Adrenal gland (tissue), 12 donors: Measurements from ENCODE around the gene PRELP. TPM values are rescaled to one million over a fixed set of nuclear protein-coding genes. Genes with fewer than 3 reads are reported as not detected.

Source experiments
- DNase-seq, 7 donors: peaks; one replicate each; pipeline ENCODE4 v3.0.0-alpha.2; 2019 to 2020
- H3K27ac ChIP-seq, 5 donors: fragments of 200-600 bp; sonication (generic) in 4 of 5; 1 replicate in 3 of 5; 2 replicates in 2 of 5; pipeline versions ENCODE4 v1.5.1 to v1.8.0; 2016 to 2020; ENCODE audit warnings: mild to moderate bottlenecking in 1 of 5
- H3K27me3 ChIP-seq: fragments of 200-600 bp; 2 replicates; pipeline ENCODE4 v1.8.0; 2021
- H3K36me3 ChIP-seq, 2 donors: fragments of 200-600 bp; replicated peaks in 1 of 2; 1 replicate in 1 of 2; 2 replicates in 1 of 2; pipeline versions ENCODE4 v1.5.1 to v1.8.0; 2018 to 2022
- H3K4me1 ChIP-seq, 2 donors: fragments of 200-600 bp; replicated peaks in 1 of 2; 1 replicate in 1 of 2; 2 replicates in 1 of 2; pipeline versions ENCODE4 v1.5.1 to v1.8.0; 2018 to 2021
- H3K4me3 ChIP-seq, 4 donors: fragments of 200-600 bp; sonication (generic) in 3 of 4; one replicate each; pipeline ENCODE4 v1.5.1; 2016 to 2018
- H3K9me3 ChIP-seq, 3 donors: fragments of 200-600 bp; sonication (generic) in 1 of 3; replicated peaks in 1 of 3; 1 replicate in 2 of 3; 2 replicates in 1 of 3; pipeline versions ENCODE4 v1.5.1 to v1.8.0; 2016 to 2021
- POLR2A ChIP-seq, 2 donors: fragments of 450-650 bp; IDR thresholded peaks; one replicate each; pipeline ENCODE4 v1.6.1; 2017; ENCODE audit warnings: antibody characterized with exemption in 2 of 2, mild to moderate bottlenecking in 2 of 2, moderate library complexity in 1 of 2
- WGBS, 4 donors: extraction: QIAGEN DNeasy Blood & Tissue Kit in 2 of 4; methylation state at CpG; one replicate each; pipeline versions ENCODE4 v1.1.5 to v1.1.7; 2013 to 2017; 5-methylcytosine and 5-hydroxymethylcytosine counted together
- intact Hi-C, 2 donors: fragments of 100-400 bp; cut with DNase I; formaldehyde crosslinking; loops; one replicate each; pipeline versions ENCODE4 v1.14.1 to v1.15.0; 2022 to 2023
- polyA plus RNA-seq, 3 donors: library from polyadenylated mRNA; stranded (reverse); fragments of 200-250 nt in 2 of 3; fragments of 350-450 nt in 1 of 3; fragmentation: Illumina TruSeq in 1 of 3; extraction: RNeasy Lipid Tissue Mini Kit (QIAGEN cat#74804) in 1 of 3; gene quantifications; one replicate each; pipeline ENCODE4 v1.2.3, GENCODE V29; 2013 to 2014
- total RNA-seq, 9 donors: library from RNA; depleted of rRNA in 4 of 9; stranded (reverse); fragments of >200 nt in 4 of 9; fragments of 120-200 nt in 1 of 9; fragmentation: NEBNext Ultra II Directional in 1 of 9; extraction: Animal tissue kit (Norgen Biotek cat#: 25700) in 1 of 9; gene quantifications; one replicate each; pipeline versions ENCODE4 v1.1.0 to v1.2.4, GENCODE V29; 2013 to 2023
- TF ChIP-seq, protein P1 (sequence below), 6 experiments: fragments of 450-650 bp in 4 of 6; fragments of 200-600 bp in 2 of 6; sonication (generic) in 1 of 6; IDR thresholded peaks; 1 replicate in 5 of 6; 2 replicates in 1 of 6; pipeline versions ENCODE4 v1.5.1 to v1.8.0; 2016 to 2021; ENCODE audit warnings: antibody characterized with exemption in 6 of 6, mild to moderate bottlenecking in 2 of 6, moderate library complexity in 1 of 6
- donor health status: healthy with polysubstance abuse.
- donor health status: Bipolar disorder and iron deficiency.
- donor health status: DM: yes; HTN: yes; CAD: no.
- donor health status: DM: no; HTN: no; CAD: no.
- donor health status: DM: no; HTN: no; CAD: no.
- donor health status: DM: yes; HTN: yes; CAD: no.

PRELP gene
- total and polyA plus RNA-seq, 12 donors, result 0.61 to 29.4 (median 13.6) TPM

DNA sequence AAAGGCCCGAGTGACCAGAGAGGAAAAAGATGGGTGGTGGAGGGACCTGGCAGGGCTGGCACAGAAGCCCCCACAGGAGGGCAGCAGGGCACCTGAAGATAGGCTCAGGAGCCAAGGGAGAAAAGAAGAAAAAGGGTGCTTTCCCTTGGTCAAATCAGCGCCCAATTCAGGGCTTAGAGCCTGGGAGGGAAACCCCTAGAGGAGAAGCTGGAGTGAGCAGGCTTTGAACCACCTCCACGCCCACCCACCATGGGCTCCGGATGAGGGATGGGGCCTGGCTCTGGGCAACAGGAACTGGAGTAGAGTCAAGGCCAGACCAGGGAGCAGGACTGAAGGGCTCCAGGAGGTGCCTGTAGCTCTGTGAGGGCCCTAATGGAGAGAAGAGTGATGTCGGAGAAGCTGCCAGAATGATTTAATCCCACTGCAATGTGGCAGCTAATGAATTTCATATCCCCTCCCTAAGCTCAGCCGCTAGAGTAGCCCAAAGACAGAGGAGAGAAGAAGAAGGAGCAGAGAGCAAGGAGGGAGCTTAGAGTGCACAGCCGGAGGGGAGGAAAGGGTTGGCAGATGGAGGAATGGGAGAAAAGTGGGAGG lies 12.0 kb upstream of the PRELP start:
- H3K4me1 ChIP-seq, result peaks cover 4 to 15% of the 10 kb centered on the region in 2 donors
- TF ChIP-seq, protein P1, sequence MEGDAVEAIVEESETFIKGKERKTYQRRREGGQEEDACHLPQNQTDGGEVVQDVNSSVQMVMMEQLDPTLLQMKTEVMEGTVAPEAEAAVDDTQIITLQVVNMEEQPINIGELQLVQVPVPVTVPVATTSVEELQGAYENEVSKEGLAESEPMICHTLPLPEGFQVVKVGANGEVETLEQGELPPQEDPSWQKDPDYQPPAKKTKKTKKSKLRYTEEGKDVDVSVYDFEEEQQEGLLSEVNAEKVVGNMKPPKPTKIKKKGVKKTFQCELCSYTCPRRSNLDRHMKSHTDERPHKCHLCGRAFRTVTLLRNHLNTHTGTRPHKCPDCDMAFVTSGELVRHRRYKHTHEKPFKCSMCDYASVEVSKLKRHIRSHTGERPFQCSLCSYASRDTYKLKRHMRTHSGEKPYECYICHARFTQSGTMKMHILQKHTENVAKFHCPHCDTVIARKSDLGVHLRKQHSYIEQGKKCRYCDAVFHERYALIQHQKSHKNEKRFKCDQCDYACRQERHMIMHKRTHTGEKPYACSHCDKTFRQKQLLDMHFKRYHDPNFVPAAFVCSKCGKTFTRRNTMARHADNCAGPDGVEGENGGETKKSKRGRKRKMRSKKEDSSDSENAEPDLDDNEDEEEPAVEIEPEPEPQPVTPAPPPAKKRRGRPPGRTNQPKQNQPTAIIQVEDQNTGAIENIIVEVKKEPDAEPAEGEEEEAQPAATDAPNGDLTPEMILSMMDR (IDR thresholded peaks at IDR 0.05), result peak in 1 of 6 experiments; percentile 30
- no peak for TF ChIP-seq POLR2A (IDR thresholded peaks at IDR 0.05)
- 54 to 76% (median 64%) methylated on average over 7 of the region's 7 CpGs for WGBS, 4 donors
- no peaks in the 10 kb centered on the region for H3K36me3 ChIP-seq
- intact Hi-C loops, result no loop called here
- no peak overlapping the region for H3K4me3 ChIP-seq
- peak overlapping the region in 2 of 5 donors; percentile 29 to 87 for H3K27ac ChIP-seq
- H3K9me3 ChIP-seq, result no peaks in the 10 kb centered on the region
- DNase-seq, result no peak
- peaks cover 8% of the 10 kb centered on the region for H3K27me3 ChIP-seq

DNA sequence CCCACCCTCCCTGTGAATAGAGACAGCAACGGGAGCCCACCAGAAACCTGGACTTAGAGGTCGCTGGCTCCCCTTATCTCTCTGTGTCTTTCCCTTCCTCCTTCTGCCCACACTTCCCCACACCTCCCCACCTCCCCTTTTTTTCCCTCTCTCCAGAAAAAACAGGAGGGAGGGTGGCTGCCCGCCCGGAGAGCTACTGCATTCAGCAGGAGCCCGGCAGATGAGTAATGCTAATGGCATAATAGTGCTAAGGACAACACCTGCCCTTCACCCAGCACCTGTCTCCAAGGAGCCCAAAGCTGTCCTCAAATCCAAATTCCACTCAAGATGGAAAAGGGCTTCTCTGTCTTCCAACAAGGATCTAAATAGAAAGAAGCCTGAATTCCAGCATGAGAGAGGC lies 11.4 kb upstream of the PRELP start:
- peaks cover 8% of the 10 kb centered on the region for H3K27me3 ChIP-seq
- H3K36me3 ChIP-seq, result no peaks in the 10 kb centered on the region
- H3K9me3 ChIP-seq, result no peaks in the 10 kb centered on the region
- no peak overlapping the region for H3K4me3 ChIP-seq
- H3K27ac ChIP-seq, result peak overlapping the region in 2 of 5 donors; percentile 78 to 87
- DNase-seq, result no peak
- 52 to 60% (median 58%) methylated on average over 5 of the region's 5 CpGs for WGBS, 4 donors
- intact Hi-C loops, result no loop called here
- peaks cover 4 to 15% of the 10 kb centered on the region in 2 donors for H3K4me1 ChIP-seq
- TF ChIP-seq POLR2A (IDR thresholded peaks at IDR 0.05), result no peak
- TF ChIP-seq, protein P1 (IDR thresholded peaks at IDR 0.05), result no peak

DNA sequence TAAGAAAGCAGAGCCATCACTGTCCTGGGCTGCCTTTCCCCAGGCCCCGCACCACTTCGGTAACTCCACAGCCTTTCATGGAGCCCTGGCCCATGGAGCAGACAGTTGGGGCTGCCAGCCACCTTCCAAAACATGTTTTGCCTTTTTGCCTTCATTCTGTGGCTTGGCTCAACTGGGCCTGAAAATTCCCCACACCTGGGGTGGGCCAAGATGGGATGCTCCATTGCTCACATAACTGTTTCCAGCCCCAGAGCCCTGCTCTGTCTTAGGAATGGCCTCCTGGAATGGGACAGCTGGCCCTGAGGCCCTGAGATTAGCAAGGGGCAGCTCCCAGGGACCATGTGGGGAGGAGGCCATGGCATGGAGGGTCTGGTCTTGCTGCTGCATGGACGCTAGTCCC lies 10.9 kb upstream of the PRELP start:
- no peaks in the 10 kb centered on the region for H3K9me3 ChIP-seq
- intact Hi-C loops, result no loop called here
- peak overlapping the region in 3 of 5 donors; percentile 63 to 87 (median 78) for H3K27ac ChIP-seq
- H3K27me3 ChIP-seq, result peaks cover 8% of the 10 kb centered on the region
- 96 to 100% (median 98%) methylated on average over 2 to 3 of the region's 3 CpGs; no CpG with 5 or more reads in 1 of the 4 donors for WGBS, 4 donors
- H3K36me3 ChIP-seq, result no peaks in the 10 kb centered on the region
- no peak for DNase-seq
- peaks cover 4 to 15% of the 10 kb centered on the region in 2 donors for H3K4me1 ChIP-seq
- no peak overlapping the region for H3K4me3 ChIP-seq
- TF ChIP-seq, protein P1 (IDR thresholded peaks at IDR 0.05), result no peak
- TF ChIP-seq POLR2A (IDR thresholded peaks at IDR 0.05), result no peak

DNA sequence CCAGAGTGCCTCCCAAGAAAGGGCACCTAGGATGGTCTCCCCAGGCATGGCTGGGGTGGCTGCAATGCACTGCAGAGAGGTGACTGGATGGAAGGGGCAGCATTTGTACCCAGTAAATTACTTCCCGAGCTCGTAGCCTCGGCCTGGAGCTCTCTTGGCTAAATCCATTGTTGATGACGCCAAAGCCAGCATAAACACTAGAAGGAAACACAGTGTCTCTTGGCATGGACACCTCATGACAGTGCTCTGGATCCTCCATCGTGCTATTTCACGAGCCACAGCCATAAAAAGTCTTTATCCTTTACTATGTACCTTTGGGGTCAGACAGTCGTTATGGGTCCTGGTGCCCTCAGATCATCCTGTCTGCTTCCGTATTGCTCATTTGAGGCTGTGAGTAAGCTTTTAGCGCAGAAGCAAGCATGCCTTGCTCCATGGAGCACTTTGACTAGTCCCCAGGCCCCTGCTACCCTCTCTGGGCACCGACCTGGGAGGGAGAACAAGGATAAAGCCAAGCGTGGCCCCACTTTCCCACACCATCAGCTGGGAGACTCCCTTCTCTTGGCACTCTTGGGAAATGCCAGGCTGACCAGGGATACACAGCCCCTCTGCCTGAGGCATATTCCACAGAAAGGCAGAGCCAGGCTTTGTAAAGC lies 10.3 kb upstream of the PRELP start:
- H3K36me3 ChIP-seq, result no peaks in the 10 kb centered on the region
- peak in 1 of 7 donors; percentile 58 for DNase-seq
- peak overlapping the region in 3 of 5 donors; percentile 63 to 87 (median 78) for H3K27ac ChIP-seq
- H3K9me3 ChIP-seq, result no peaks in the 10 kb centered on the region
- no peak overlapping the region for H3K4me3 ChIP-seq
- H3K27me3 ChIP-seq, result peaks cover 8% of the 10 kb centered on the region
- 79 to 92% (median 87%) methylated on average over 11 of the region's 11 CpGs for WGBS, 4 donors
- peaks cover 4 to 15% of the 10 kb centered on the region in 2 donors for H3K4me1 ChIP-seq
- TF ChIP-seq POLR2A (IDR thresholded peaks at IDR 0.05), result no peak
- TF ChIP-seq, protein P1 (IDR thresholded peaks at IDR 0.05), result no peak
- intact Hi-C loops, result no loop called here
